Tibial nerve (tissue), 4 donors: ENCODE data around the gene COA4. TPM values are rescaled to one million over a fixed set of nuclear protein-coding genes. Genes with fewer than 3 reads are reported as not detected.

Experiments
- DNase-seq, 2 donors: peaks; one replicate each; pipeline ENCODE4 v3.0.0-alpha.2; 2019; ENCODE audit warnings: low spot score in 2 of 2
- H3K27ac ChIP-seq, 4 donors: fragments of 200-600 bp; sonication (generic) in 3 of 4; one replicate each; pipeline ENCODE4 v1.5.1; 2017 to 2019; ENCODE audit warnings: mild to moderate bottlenecking in 1 of 4
- H3K27me3 ChIP-seq, 2 donors: fragments of 200-600 bp; sonication (generic) in 1 of 2; one replicate each; pipeline versions ENCODE4 v1.5.1 to v1.6.0; 2017 to 2019
- H3K36me3 ChIP-seq, 3 donors: fragments of 200-600 bp; sonication (generic); one replicate each; pipeline ENCODE4 v1.5.1; 2018 to 2019
- H3K4me1 ChIP-seq, 4 donors: fragments of 200-600 bp; sonication (generic) in 3 of 4; one replicate each; pipeline ENCODE4 v1.5.1; 2017 to 2019
- H3K4me3 ChIP-seq, 4 donors: fragments of 200-600 bp; sonication (generic) in 3 of 4; one replicate each; pipeline ENCODE4 v1.5.1; 2017 to 2019; ENCODE audit warnings: mild to moderate bottlenecking in 1 of 4, moderate library complexity in 1 of 4
- H3K9me3 ChIP-seq, 4 donors: fragments of 200-600 bp; sonication (generic) in 3 of 4; one replicate each; pipeline ENCODE4 v1.5.1; 2017 to 2019
- EP300 ChIP-seq, 2 donors: sonication (generic); formaldehyde crosslinking; IDR thresholded peaks; one replicate each; pipeline ENCODE4 v1.6.1; 2017; ENCODE audit warnings: antibody characterized with exemption in 2 of 2, mild to moderate bottlenecking in 1 of 2
- POLR2A ChIP-seq, 2 donors: fragments of 450-650 bp; IDR thresholded peaks; one replicate each; pipeline ENCODE4 v1.6.1; 2017; ENCODE audit warnings: antibody characterized with exemption in 2 of 2, mild to moderate bottlenecking in 2 of 2, moderate library complexity in 2 of 2
- WGBS, 2 donors: methylation state at CpG; one replicate each; pipeline ENCODE4 v1.1.5; 2018; 5-methylcytosine and 5-hydroxymethylcytosine counted together
- total RNA-seq, 4 donors: library from RNA; depleted of rRNA; stranded (reverse); fragments of >200 nt; gene quantifications; one replicate each; pipeline ENCODE4 v1.1.0, GENCODE V29; 2016
- TF ChIP-seq, protein P1 (sequence below), 5 experiments: fragments of 200-600 bp in 3 of 5; fragments of 450-650 bp in 2 of 5; sonication (generic) in 3 of 5; IDR thresholded peaks; one replicate each; pipeline ENCODE4 v1.5.1; 2016 to 2019; ENCODE audit warnings: antibody characterized with exemption in 5 of 5, mild to moderate bottlenecking in 3 of 5, moderate library complexity in 2 of 5

The COA4 gene
- total RNA-seq, 4 donors from 2014 or later: 63.2 to 100 (median 69.2) TPM

DNA sequence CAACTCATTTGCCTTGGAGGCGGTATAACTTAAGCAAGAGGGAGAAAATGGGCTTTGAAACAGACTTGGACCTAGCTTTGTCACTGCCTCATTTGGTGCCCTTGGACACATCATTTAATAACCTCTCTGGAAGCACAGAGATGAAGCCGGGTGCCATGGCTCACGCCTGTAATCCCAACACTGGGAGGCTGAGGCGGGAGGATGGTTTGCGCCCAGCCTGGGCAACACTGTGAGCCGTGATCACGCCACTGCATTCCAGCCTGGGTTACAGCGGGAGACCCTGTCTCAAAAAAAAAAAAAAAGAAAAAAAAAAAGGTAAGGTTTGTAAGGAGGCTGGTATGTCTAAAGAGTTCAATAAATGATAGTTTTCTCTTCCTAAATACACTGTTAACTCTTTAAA is 806 bp downstream of the COA4 start:
- Histone ChIP-seq H3K27me3 (no peaks in the 10 kb centered on the region), H3K9me3 (no peaks in the 10 kb centered on the region), H3K36me3 (peaks cover 0 to 46% (median 0%) of the 10 kb centered on the region in 3 donors), H3K4me1 (peaks cover 4 to 33% (median 14%) of the 10 kb centered on the region in 4 donors), H3K4me3 (peak overlapping the region; percentile 61 to 88 (median 80)), H3K27ac (peak overlapping the region in 3 of 4 donors; percentile 83 to 88 (median 87))
- DNase-seq: no peak
- no peak for TF ChIP-seq EP300 (IDR thresholded peaks at IDR 0.05)
- TF ChIP-seq, protein P1, sequence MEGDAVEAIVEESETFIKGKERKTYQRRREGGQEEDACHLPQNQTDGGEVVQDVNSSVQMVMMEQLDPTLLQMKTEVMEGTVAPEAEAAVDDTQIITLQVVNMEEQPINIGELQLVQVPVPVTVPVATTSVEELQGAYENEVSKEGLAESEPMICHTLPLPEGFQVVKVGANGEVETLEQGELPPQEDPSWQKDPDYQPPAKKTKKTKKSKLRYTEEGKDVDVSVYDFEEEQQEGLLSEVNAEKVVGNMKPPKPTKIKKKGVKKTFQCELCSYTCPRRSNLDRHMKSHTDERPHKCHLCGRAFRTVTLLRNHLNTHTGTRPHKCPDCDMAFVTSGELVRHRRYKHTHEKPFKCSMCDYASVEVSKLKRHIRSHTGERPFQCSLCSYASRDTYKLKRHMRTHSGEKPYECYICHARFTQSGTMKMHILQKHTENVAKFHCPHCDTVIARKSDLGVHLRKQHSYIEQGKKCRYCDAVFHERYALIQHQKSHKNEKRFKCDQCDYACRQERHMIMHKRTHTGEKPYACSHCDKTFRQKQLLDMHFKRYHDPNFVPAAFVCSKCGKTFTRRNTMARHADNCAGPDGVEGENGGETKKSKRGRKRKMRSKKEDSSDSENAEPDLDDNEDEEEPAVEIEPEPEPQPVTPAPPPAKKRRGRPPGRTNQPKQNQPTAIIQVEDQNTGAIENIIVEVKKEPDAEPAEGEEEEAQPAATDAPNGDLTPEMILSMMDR (IDR thresholded peaks at IDR 0.05): no peak
- TF ChIP-seq POLR2A (IDR thresholded peaks at IDR 0.05): no peak
- WGBS, 2 donors: 28 to 32% methylated on average over 8 of the region's 8 CpGs

DNA sequence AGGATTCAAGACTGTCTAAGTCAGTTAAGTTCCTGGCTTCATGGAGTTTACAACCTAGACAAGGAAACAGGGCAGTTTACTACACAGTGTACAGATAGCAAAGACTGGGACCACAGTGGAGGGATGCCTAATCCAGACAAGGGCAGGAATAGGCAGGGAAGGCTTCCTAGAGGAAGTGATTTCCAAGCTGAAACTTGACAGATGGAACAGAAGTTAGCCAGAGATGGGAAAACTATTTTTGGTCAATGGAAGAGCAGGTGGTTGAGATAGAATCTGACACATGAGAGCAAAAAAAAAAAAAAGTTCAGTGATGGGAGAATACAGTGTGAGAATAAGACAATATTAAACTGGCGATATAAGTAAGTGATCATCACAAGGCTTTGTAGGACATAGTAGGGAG is 1.3 kb downstream of the COA4 start:
- H3K36me3 ChIP-seq: peaks cover 0 to 51% (median 0%) of the 10 kb centered on the region in 3 donors
- DNase-seq: no peak
- peak overlapping the region in 1 of 4 donors; percentile 74 for H3K4me3 ChIP-seq
- H3K27me3 ChIP-seq: no peaks in the 10 kb centered on the region
- H3K9me3 ChIP-seq: no peaks in the 10 kb centered on the region
- TF ChIP-seq POLR2A (IDR thresholded peaks at IDR 0.05) (no peak), EP300 (IDR thresholded peaks at IDR 0.05) (no peak)
- TF ChIP-seq, protein P1 (IDR thresholded peaks at IDR 0.05): no peak
- H3K4me1 ChIP-seq: peaks cover 4 to 33% (median 14%) of the 10 kb centered on the region in 4 donors
- H3K27ac ChIP-seq: peak overlapping the region in 2 of 4 donors; percentile 83 to 88
- 87 to 90% methylated on average over 1 of the region's 1 CpG for WGBS, 2 donors

DNA sequence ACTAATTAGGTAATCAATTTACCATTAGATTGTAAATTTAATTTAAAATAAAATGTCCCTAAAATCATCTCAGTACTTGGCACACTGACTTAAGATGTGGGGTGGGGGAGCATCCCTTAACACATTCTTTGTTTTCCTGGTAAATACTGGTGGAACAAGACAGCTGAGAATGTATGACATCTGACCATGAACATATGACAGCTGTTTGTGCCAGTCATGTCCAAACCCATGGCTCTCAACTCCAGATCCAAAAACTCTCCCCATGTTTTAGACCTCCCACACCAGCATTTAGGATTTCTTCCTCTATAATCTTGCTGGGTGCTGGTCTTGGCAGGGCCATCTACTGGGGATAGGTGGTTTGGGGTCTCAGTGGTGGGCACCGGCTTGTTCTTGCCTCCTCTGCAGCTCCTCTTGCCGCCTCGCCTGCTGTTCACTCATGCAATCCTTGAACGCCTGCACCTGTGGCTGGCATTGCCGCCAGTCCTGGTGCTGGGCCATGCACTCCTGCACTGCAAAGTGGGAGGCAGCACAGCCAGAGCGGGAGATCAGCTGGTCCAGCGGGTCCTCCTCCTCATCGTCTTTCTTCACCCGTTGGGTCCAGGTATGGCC is 3.8 kb downstream of the COA4 start:
- peaks cover 4 to 27% (median 14%) of the 10 kb centered on the region in 4 donors for H3K4me1 ChIP-seq
- H3K9me3 ChIP-seq: no peaks in the 10 kb centered on the region
- no peak for DNase-seq
- no peak overlapping the region for H3K27ac ChIP-seq
- peaks cover 0 to 69% (median 0%) of the 10 kb centered on the region in 3 donors for H3K36me3 ChIP-seq
- no peak overlapping the region for H3K4me3 ChIP-seq
- TF ChIP-seq, protein P1 (IDR thresholded peaks at IDR 0.05): no peak
- TF ChIP-seq EP300 (IDR thresholded peaks at IDR 0.05): no peak
- WGBS, 2 donors: 92 to 96% methylated on average over 9 of the region's 9 CpGs
- no peaks in the 10 kb centered on the region for H3K27me3 ChIP-seq

DNA sequence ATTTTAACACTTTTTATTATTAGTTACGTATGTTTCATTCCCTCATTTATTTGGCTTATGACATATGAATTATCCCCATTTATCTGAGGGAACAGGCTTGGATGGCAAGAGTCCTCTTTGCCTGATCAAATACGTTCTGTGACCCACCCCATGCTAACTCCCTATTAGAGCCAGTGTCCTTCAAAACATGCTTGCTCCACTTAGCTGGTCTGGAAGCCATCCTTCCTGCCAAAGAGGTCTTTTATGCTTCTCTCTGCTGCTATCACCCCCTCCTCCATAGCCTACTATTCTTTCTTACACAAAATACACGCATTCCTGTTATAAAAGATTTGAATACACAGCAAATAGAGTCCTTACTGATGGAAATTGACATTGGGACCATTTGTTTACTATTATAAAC is 6.4 kb downstream of the COA4 start:
- no peak overlapping the region for H3K4me3 ChIP-seq
- TF ChIP-seq, protein P1 (IDR thresholded peaks at IDR 0.05): no peak
- no peaks in the 10 kb centered on the region for H3K27me3 ChIP-seq
- WGBS, 2 donors: 69 to 87% methylated on average over 3 of the region's 3 CpGs
- H3K4me1 ChIP-seq: peaks cover 0 to 10% (median 3%) of the 10 kb centered on the region in 4 donors
- H3K36me3 ChIP-seq: peaks cover 0 to 70% (median under 1%) of the 10 kb centered on the region in 3 donors
- no peak overlapping the region for H3K27ac ChIP-seq
- H3K9me3 ChIP-seq: no peaks in the 10 kb centered on the region
- DNase-seq: no peak

DNA sequence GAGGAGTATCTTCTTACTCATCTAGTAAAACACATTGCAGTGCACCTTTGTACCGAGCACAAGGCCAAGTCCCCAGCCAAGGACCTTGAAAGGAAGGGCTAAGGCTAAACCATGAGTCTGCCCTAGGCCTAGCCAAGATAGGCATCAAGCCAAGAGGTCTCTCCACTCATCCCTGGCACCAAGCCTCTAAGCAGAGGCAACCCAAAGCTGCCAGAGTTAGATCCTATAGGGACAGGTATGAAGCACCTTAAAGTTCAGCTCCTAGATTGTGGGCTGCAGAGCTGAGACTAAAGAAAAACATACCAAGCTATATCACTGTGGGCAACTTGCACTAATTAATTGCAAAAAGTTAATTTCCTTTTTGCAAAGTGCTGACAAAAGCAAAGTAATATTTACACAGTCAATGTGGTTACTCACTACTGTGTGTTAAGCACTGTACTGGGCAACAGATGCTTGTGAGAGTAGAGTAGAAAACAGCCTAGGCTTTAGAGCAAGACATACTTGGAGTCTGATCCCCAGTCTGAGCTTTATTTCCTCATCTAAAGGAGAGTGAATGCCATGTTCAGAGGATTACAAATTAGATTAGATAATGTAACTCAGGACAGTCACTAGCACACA is 7.2 kb downstream of the COA4 start:
- no peaks in the 10 kb centered on the region for H3K9me3 ChIP-seq
- TF ChIP-seq, protein P1 (IDR thresholded peaks at IDR 0.05): no peak
- TF ChIP-seq EP300 (IDR thresholded peaks at IDR 0.05): no peak
- no peak for TF ChIP-seq POLR2A (IDR thresholded peaks at IDR 0.05)
- H3K27ac ChIP-seq: no peak overlapping the region
- H3K4me1 ChIP-seq: peaks cover 0 to 2% (median 0%) of the 10 kb centered on the region in 4 donors
- no peaks in the 10 kb centered on the region for H3K27me3 ChIP-seq
- WGBS, 2 donors: 53 to 67% methylated on average over 1 of the region's 1 CpG
- DNase-seq: no peak
- H3K36me3 ChIP-seq: peaks cover 0 to 71% (median 5%) of the 10 kb centered on the region in 3 donors
- H3K4me3 ChIP-seq: no peak overlapping the region
